ENCODE measurements around the gene SORCS2.

Gene SORCS2

DNA sequence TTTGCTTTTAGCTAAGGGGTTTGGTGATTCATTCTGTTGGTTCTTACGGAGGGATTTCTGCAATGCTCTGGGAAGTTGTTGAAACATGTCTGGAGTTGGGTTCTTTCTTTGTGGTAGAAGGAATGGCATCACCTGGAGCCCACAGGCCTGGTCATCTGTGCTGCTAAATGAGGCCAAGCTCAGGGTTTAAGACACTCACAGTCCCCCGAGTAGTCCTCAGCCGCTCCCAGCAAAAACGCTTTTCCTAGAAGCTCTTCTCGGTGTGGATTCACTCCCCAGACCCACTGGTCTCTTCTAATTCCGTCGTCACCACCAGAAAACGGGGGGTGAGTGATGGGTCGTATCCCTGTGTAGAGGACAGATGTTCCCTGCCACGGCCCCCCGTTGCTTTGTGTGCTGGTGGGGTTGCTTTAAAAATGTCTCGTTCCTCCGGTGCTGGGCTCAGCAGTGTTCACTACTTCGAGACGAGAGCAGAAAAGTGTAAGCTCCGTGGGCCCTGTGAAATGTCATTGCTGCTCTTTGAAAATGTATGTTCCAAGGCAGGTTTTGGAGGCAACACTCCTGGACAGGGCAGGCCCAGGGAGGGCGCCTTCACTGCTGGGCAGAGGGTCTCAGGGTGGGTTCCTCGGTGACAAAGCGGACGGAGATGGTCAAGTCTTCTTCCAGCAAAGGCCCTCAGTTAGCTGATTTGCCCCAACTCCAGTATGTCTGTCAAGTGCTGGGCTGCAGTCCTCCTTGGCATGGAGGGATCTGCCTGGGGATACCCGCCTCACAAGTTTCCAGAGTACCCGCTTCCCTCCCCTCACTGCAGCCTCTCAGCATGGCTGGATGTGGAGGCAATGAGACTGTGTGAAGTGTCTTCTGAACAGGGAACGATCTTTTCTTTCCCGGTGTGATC, 205.1 kb downstream of the SORCS2 start:
- DNase-seq: no peak

DNA sequence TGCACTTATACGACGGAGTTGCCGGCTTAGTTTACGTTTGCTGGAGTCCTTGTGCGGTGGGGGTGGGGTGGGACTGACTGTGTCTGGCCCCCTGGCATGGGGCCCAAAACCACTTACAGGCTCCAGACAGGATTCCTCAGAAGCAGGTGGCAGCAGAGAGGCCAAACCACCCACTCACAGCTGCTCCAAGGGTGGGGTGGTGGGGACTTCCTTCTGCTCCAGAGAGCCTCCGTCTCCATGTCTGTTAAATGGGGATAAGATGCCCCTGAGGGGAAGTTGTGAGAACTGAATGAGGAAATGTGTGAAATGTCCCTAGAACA, 205.7 kb downstream of the SORCS2 start:
- DNase-seq: no peak

DNA sequence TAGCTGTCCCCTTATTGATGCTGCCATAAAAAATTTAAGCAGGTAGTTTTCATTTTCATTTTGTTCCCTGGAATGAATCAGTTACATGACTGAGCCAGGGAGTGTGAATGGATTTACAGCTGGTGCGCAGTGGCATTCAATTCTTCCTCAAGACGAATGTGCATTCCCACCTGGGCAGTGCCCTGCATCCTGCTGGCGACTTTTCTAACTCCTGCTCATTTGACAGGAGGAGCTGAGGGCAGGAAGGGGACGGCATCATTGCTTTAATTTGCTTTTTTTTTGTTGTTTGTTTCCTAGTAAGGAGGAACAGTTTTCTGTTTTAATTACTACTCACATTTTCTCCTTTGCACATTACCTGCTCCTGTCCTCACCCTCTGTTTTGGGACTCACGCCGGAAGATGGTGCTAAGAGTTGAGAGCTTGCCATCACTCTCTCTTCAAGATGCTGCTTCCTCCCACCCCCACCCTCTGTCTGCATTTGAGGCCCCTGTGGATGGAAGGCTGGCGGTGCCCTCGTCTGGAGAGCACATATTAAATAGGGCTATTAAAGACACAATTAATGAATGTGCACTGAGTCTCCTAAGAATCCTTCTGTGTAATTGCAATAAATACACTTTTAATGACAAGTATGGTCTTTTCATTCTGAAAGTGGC, 206.6 kb downstream of the SORCS2 start:
- DNase-seq: no peak

DNA sequence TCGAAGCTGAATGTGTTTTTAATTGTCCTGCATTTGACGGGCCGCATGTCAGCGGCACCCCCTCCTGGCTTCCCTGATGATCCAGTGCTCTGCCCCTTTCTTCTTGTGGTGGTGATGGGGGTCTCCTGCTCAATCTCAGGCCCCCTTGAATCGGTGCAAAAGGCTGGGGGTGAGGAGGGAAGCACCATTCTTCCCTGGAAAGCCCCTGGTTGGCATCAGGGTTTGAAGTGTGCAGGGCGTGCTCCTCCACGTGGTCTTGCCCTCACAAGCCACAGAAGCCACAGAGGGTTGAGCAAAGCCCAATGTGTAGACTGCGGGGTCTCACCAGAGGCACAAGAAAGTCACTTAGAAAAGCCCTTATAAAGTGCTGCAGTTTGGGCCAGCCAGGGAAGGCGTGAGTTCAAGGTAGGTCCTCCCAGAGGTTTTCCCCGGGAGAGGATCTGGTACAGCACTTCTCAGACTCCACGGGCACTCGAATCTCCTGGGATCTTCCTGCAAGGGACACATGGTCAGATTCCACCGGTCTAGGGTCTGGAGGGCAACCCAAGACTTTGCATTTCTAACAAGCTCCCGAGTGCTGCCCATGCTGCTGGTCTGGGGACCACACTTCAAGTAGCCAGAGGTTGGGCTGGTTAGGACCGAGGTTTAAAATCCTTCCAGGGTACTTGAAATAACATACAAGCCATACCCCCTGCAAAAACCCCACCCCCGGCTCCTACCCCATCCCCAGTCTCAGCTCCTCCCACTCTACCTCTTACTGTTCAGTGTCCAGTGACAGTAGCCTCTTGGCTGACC, 207.3 kb downstream of the SORCS2 start:
- DNase-seq: no peak

DNA sequence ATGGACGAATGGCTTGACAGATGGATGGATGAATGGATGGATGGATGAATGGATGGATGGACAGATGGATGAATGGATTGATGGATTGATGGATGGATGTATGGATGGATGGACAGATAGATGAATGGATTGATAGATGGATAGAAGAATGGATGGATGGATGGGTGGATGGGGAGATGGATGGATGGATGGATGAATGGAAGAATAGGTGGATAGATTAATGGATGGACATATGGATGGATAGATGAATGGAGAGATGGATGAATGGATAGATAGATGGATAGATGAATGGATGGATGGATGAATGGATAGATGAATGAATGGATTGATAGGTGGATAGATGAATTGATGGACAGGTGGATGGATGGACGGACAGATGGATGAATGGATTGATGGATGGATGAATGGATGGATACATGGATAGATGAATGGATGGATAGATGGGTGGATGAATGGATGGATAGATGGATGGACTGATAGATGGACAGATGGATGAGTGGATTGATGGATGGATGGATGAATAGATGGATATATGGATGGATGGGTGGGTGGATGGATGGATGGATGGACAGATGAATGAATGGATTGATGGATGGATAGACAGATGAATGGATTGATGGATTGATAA, 208.4 kb downstream of the SORCS2 start:
- no peak for DNase-seq

DNA sequence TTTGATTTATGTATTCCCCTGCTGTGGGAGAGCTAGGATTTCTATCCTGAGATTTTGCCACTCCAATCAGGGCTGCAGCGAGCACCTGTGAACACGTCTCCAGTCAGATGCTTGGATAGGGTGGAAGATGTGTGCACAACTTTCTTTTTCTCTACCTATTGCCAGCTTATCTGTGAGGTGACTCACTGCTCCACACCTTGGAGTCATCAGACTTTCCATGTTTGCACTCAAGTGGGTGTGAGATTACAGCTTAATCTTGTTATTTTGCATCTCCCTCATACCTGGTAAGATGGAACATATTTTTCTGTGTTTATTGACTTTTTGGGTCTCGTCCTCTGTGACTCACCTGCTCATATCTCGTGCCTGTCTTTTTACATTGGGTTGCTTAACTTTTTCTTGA, 210.2 kb downstream of the SORCS2 start:
- no peak for DNase-seq

DNA sequence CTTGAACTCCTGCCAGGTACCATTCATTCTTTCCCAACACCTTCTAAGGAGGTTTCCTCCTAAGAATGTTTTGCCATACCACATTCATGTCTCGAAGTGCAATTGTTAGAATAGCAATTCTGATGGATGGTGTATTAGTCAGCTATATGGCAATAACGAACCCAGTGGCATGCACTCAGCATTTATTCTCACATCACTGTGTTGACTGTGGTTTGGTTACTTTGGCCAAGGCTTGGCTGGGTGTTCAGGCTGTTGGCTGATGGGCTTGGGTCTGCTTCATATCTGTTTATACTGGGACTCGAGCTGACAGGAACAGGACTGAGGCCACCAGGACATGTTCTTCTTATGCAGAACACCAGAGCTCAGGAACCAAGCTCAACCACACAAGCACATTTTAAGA, 210.7 kb downstream of the SORCS2 start:
- no peak for DNase-seq

DNA sequence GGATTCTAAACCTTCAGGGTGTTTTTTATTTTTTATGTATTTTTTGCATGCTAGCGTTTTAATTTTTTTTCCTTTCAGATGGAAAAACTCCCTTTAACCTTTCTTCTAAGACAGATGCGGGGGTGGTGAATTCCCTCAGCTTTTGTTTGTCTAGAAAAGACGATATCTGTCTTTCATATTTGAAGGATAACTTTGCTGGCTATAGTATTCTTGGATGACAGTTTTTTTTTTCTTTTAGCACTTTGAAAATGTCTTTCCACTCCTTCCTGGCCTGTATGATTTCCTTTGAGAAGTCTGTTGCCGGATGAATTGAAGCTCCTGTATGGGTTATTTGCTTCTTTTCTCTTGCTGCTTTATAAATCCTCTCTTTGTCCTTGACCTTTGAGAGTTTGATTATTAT, 215.8 kb downstream of the SORCS2 start:
- DNase-seq: no peak

DNA sequence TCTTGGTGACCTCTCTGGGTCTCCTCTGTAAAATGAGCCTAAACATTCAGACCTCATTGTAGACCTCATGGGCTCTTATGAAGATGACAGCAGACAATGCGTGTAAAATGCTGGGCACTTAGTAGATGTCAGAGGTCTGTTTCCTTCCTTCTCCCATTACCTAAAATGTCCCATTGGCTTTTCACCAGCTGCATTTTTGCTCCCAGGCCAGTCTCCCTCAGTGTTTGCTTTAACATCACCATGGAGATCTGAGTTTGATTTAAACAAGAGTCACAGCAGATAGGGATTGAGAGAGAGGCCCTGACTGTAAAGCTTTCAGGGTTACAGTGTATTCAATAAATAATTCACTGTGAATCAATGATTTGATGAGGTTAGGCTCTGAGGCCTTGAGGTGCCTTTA, 218.1 kb downstream of the SORCS2 start:
- DNase-seq: no peak

DNA sequence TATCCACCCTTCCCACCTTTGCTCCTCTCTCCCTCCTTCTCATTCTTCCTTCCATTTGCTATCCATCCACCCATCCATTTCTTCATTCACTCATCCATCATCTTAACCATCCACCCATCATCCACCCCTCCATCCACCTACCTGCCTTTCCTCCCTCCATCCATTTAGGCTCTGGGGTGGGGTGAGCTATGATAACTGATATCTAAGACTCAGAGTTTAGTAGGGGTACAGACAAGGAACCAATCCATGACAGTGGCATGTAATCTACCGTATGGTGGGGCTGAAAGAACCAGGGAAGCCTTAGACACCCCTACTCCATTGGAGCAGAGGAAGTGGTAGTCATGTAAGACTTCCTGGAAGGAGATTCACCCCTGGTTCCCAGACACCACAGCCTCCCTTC, 219.2 kb downstream of the SORCS2 start:
- no peak for DNase-seq

DNA sequence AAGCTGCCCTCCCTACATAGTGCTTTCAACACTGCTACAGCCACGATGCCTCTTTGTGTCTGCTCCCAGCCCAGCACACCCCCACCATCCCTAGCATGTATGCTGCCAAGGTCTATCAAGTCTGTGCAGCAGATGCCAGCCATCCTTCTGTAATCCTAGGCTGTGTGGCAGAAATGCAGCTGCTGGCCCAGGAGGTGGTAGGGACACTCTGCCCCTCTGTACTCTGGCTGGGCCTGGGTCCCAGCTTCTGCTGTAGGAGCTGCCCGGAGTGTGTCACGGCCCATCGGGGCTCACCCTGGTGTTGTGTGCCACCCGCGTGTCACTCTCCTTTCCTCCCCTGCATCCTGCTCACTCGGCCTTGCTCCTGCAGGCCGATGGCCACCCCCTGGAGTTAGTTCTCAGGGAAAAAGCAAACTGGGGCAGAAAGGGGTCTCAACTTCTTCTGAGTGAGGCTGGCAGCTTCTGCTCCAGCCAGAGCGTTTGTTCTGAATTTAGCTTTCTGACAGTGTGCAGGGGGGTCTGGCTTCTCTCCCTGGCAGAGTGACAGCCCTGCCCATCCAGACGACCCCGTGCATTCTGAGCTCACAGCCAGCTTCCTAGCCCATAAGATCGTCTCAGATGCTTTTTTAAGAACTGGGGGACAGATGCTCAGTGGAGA, 219.7 kb downstream of the SORCS2 start:
- no peak for DNase-seq

DNA sequence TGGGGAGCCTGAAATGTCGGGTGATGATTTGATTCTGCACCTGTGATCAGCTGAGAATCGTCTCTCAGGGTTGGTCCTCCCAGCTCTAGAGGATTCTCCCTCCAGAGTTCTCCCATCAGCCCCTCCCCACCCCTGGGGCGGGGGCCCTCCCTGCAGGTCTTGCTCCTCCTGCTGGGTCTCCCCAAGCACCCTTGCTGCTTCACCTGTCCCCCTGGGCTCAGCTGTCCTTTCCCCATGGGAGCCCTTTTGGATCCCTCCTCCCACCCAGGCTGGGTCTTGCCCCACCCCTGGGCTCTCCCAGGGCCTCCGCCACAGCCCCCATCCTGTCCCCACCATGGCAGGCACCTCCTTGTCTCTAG, 220.2 kb downstream of the SORCS2 start:
- DNase-seq: no peak

DNA sequence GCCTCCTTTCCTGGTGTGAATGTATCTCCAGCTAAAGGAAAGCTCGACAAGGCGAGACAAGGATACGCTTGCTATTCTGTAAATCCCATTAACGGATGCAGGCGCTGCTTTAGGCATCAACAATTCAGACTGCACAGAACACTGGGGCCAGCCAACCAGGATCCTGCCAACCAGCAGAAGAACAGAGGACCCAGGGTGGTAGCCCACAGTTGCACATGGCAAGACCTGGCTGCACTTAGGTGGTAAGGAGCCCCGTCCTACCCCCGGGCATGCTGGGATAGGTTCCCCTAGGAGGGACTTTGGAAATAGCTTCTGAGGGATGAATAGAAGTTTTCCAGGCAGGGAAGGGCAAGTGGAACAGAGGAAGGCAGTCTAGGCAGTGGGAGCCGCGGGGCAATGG, 221.7 kb downstream of the SORCS2 start:
- DNase-seq: no peak

DNA sequence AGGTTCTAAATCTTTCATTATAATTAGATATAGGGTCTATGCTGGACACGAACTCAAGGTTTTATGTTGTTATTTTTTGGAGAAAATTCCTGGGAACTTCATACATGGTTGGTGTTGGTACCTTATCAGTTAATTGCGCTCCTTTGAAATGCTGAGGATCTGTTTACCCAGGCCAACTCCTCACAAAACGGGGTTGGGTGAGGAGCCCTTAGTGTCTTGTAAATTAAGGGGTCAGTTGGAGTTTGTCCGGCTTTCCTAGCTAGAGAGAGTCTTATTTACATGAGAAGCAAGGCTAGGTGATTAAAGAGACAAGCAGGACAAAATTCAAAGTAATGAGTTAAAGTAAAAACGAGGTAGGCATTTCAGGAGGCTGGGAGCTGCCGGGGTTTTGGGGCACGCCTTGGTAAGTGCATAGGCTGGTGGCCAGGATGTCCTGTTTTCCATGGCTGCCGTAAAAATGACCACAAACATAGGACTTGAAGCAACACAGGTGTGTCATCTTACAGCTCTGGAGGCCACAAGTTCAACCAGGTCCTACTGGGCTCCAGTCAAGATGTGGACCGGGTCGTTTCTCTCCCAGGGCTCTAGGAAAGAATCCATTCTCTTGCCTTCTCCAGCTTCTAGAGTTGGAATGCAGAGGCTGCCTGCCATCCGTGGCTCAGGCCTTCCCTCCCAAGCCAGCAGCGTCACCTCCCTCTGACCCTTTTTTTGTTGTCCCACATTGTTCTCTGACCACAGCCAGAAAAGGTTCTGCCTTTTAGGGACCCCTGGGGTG, 222.6 kb downstream of the SORCS2 start:
- DNase-seq: no peak

DNA sequence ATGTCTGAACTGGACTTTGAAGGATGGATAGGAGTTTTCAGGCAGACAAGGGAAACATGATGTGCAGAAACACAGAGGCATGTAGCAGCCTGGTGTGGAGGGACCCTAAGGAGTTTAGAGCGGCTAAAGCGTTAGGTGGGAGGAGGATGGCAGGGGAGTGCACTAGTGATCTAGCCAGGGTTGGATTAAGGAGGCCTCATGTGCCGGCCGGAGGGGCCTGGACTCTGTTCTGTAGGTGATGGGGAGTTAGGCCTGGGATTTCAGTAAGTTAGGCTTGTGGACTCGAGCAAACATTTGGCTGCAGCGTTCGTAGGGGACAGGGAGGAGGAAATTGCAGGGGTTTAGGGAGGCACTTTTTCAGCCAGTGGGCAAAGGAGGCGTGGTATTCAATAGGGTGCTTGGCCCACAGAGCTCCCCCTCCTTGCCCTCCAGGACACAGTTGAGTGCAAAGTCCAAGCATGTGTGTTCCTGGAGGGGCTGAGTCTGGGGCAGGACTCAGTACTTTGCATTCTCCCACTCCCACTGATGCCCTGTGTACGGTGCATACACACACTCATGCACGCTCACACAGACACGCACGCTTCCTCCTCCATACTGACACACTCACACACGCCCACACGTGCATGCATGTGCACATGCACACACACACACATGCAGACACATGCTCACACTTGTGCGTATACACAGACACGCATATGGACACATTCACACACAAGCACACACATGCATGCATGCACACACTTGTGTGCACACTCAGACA, 223.8 kb downstream of the SORCS2 start:
- DNase-seq: no peak

DNA sequence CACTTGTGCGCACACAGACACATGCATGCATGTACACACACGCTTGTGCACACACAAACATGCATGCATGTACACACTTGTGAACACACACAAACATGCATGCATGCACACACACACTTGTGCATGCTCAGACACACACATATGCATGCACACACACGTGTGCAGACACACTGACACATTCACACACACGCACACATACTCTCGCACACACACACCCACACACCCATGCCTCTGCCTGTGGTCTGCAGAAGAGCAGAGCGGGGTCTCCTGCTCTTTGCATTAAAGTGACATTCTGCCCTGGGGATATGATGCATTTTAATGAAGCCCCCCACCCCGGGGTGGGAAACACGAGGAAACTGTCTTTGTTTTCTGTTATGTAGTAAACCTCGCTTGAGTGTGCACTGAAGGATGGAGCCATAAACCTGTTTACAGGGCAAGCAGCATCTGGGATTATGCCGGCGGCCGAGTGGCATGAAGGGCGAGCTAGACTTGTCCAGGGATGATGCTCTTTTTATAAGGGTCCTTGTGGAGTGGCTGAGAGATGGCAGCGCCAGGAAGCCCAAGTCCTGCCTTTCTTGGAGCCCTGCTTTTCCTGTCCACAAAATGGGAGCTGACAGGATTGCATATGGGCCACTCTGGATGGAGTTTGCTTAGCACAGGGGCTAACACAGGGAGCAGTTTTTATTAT, 224.6 kb downstream of the SORCS2 start:
- no peak for DNase-seq

DNA sequence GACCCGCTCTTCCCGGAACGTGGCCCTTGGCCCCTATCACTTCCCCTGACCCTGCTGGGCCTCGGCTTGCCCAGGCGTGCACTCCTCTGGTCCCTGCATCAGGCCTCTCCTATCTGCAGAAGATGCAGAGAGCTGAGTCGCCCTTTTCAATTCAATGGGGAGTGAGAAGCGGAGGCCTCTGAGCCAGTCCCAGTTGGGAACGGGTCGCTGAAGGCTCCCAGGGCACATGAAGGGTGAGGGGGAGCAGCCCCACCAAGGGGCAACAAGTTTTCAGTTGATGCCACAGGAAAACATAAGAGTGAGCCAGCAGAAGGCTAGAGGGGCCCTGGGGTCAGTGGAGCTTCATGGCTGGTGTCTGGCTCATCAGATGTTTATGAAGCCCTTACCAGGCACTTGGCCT, 225.3 kb downstream of the SORCS2 start:
- DNase-seq: no peak

DNA sequence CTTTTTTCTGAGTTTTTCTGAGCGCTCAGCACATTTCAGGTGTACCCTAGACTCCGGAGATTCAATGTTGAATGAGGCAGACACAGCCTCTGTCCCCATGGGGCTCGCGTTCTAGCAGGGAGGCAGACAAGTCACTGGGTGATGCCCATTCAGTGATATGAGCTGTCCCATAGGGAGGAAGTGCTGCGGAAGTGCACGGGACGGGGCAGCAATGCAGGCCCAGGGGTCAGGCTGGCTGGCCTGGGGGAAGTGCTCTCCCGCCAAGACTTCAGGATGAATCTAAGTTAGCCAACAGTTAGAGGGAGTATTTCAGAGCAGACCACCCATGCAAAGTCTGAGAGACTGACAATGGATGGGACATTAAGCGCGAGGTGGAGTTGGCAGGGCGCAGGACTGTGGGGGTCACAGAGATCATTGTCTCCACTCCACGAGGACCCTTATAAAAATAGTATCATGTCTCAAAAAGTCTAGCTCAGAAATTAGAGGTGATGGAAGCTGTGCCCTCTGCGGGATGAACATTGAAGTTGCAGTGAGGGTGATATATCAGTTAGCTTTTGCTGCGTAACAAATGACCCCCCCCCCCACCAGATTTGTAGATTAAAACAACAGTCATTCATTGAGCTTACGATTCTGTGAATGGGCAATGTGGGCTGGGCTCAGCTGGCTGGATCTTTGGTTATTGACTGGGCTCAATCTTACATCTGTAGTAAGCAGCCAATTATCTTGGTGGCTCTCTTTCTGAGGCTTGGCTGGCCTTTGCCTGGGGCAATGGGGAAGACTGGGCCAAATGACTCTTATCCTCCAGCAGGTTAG, 226.0 kb downstream of the SORCS2 start:
- no peak for DNase-seq

DNA sequence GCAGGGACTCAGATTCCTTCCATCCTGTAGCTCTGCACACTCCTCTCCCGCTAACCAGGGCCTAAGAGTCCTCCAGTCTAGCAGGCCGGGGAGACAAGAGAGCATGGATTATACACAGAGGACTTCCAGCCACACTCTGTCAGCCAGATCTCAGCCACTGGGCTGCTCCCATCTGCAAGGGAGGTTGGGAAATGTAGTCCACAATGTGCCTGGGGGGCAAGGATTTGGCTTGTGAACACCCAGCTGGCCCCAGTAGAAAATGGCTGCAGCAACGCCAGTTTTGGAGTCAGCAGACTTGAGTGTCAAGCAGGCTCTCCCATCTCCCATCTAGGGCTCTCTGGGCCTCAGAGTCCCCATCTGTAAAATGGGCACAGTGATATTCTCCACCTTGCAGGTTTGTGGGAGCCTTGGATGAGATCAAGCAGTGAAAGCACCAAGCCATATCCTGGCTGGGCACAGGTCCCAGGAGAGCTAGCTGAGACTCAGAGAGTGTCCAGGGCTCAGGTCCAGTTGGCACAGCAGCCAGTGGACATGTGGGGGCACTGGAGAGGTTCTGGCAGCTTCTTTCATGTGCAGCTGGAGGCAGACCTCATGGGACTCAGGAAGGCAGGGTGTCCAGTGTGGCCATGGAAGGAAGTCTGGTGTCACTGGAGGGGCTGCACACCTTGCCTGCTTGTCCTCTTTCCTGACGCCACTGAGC, 227.8 kb downstream of the SORCS2 start:
- no peak for DNase-seq
